ENCODE data around the gene RNF150. TPM values are rescaled to one million over a fixed set of nuclear protein-coding genes. Genes with fewer than 3 reads are reported as not detected.

Gene RNF150
- total RNA-seq, 2 donors from 2014 or later: 11.7 to 12.3 TPM

GRCh38 chr4:140819610-140820009 lies 313.7 kb downstream of the RNF150 start:
- WGBS: 92% methylated on average over 1 of the region's 1 CpG
- Histone ChIP-seq H3K27ac (no peak overlapping the region), H3K9me3 (no peaks in the 10 kb centered on the region), H3K4me3 (no peak overlapping the region), H3K36me3 (no peaks in the 10 kb centered on the region), H3K27me3 (replicated peaks; ENCODE audit: insufficient read depth) (no peaks in the 10 kb centered on the region), H3K4me1 (replicated peaks) (no peaks in the 10 kb centered on the region)
- no peak for DNase-seq (ENCODE audit: low spot score)
- intact Hi-C loops (cut with DNase I): no loop called here
- TF ChIP-seq POLR2A (IDR thresholded peaks at IDR 0.05) (no peak), POLR2AphosphoS5 (IDR thresholded peaks at IDR 0.05) (no peak), CTCF (IDR thresholded peaks at IDR 0.05) (no peak)

- no peak for DNase-seq (ENCODE audit: low spot score)
Observed at GRCh38 chr4:140818433-140818832, 314.8 kb downstream of the RNF150 start.

GRCh38 chr4:140816806-140817510 lies 316.3 kb downstream of the RNF150 start:
- no peaks in the 10 kb centered on the region for H3K4me1 ChIP-seq (replicated peaks)
- TF ChIP-seq CTCF (IDR thresholded peaks at IDR 0.05) (no peak), POLR2A (IDR thresholded peaks at IDR 0.05) (no peak), POLR2AphosphoS5 (IDR thresholded peaks at IDR 0.05) (no peak)
- no peaks in the 10 kb centered on the region for H3K36me3 ChIP-seq
- no peaks in the 10 kb centered on the region for H3K27me3 ChIP-seq (replicated peaks; ENCODE audit: insufficient read depth)
- intact Hi-C loops (cut with DNase I): no loop called here
- no peaks in the 10 kb centered on the region for H3K9me3 ChIP-seq
- 85% methylated on average over 5 of the region's 5 CpGs for WGBS
- H3K4me3 ChIP-seq: no peak overlapping the region
- no peak for DNase-seq (ENCODE audit: low spot score)
- no peak overlapping the region for H3K27ac ChIP-seq

More at GRCh38 chr4:140818433-140818832, 314.8 kb downstream of the RNF150 start:
- H3K9me3 ChIP-seq: no peaks in the 10 kb centered on the region
- no peaks in the 10 kb centered on the region for H3K36me3 ChIP-seq
- no peak overlapping the region for H3K4me3 ChIP-seq
- H3K27me3 ChIP-seq (replicated peaks; ENCODE audit: insufficient read depth): no peaks in the 10 kb centered on the region
- no peaks in the 10 kb centered on the region for H3K4me1 ChIP-seq (replicated peaks)
- TF ChIP-seq POLR2AphosphoS5 (IDR thresholded peaks at IDR 0.05) (no peak), POLR2A (IDR thresholded peaks at IDR 0.05) (no peak), CTCF (IDR thresholded peaks at IDR 0.05) (no peak)
- no peak overlapping the region for H3K27ac ChIP-seq
- 82% methylated on average over 1 of the region's 1 CpG for WGBS
- intact Hi-C loops (cut with DNase I): no loop called here

DNA sequence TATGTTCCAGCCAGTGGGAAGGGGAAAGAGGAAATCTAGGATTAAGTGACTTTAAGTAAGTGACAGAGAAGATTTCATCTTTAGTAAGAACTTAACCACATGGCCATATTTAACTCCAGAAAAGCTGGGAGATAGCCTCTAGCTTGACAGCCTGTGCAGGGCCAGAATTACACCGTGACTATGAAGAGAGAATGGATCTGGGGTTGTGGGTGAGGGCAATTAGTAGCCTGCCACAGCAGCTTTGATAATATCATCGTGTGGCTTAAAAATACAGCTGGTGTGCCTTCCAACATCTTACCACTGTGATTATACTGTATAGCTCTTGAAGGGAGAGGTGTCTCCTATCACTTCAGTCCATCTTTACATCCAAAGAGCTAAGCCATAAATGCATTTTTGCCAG lies 319.5 kb downstream of the RNF150 start:
- no peaks in the 10 kb centered on the region for H3K4me1 ChIP-seq (replicated peaks)
- no peak overlapping the region for H3K4me3 ChIP-seq
- intact Hi-C loops (cut with DNase I): no loop called here
- no peaks in the 10 kb centered on the region for H3K9me3 ChIP-seq
- no peak for DNase-seq (ENCODE audit: low spot score)
- H3K27ac ChIP-seq: no peak overlapping the region
- no peaks in the 10 kb centered on the region for H3K27me3 ChIP-seq (replicated peaks; ENCODE audit: insufficient read depth)
- TF ChIP-seq CTCF (IDR thresholded peaks at IDR 0.05) (no peak), POLR2AphosphoS5 (IDR thresholded peaks at IDR 0.05) (no peak), POLR2A (IDR thresholded peaks at IDR 0.05) (no peak)
- no peaks in the 10 kb centered on the region for H3K36me3 ChIP-seq
- WGBS: 65% methylated on average over 2 of the region's 2 CpGs

- Histone ChIP-seq H3K4me3 (no peak overlapping the region), H3K27me3 (replicated peaks; ENCODE audit: insufficient read depth) (no peaks in the 10 kb centered on the region), H3K27ac (no peak overlapping the region), H3K4me1 (replicated peaks) (no peaks in the 10 kb centered on the region), H3K36me3 (no peaks in the 10 kb centered on the region), H3K9me3 (no peaks in the 10 kb centered on the region)
- DNase-seq (ENCODE audit: low spot score): no peak
- intact Hi-C loops (cut with DNase I): no loop called here
- 55% methylated on average over 1 of the region's 1 CpG for WGBS
- TF ChIP-seq POLR2AphosphoS5 (IDR thresholded peaks at IDR 0.05): no peak
- no peak for TF ChIP-seq POLR2A (IDR thresholded peaks at IDR 0.05)
- TF ChIP-seq CTCF (IDR thresholded peaks at IDR 0.05): no peak
Observed at GRCh38 chr4:140812916-140813315, 320.4 kb downstream of the RNF150 start.
